Endothelial cell (in vitro differentiated cells): ENCODE results near the gene TMEM234. TPM values are rescaled to one million over a fixed set of nuclear protein-coding genes. Genes with fewer than 3 reads are reported as not detected.
"Not testable (repeated sequence)": the region's sequence is repeated elsewhere in the genome, so short reads cannot be mapped to it uniquely, and the experiment has no call there.

Experiments
- DNase-seq: peaks from one replicate; pipeline ENCODE4 v3.0.0; 2021; ENCODE audit warnings: low spot score
- H3K27ac Mint-ChIP-seq: one replicate; pipeline ENCODE4 v1.8.0; 2021; ENCODE audit warnings: mixed read lengths, inconsistent platforms; ENCODE audit not compliant: unreplicated experiment
- H3K27me3 Mint-ChIP-seq: one replicate; pipeline ENCODE4 v1.8.0; 2021; ENCODE audit warnings: mild to moderate bottlenecking, moderate library complexity, mixed read lengths, inconsistent platforms; ENCODE audit not compliant: unreplicated experiment
- H3K36me3 Mint-ChIP-seq: one replicate; pipeline ENCODE4 v1.8.0; 2021; ENCODE audit warnings: mild to moderate bottlenecking, low read depth, mixed read lengths, inconsistent platforms; ENCODE audit not compliant: unreplicated experiment
- H3K4me1 Mint-ChIP-seq: one replicate; pipeline ENCODE4 v1.8.0; 2021; ENCODE audit warnings: mild to moderate bottlenecking, mixed read lengths, inconsistent platforms; ENCODE audit not compliant: unreplicated experiment
- H3K4me3 Mint-ChIP-seq: one replicate; pipeline ENCODE4 v1.8.0; 2021; ENCODE audit warnings: mild to moderate bottlenecking, mixed read lengths, inconsistent platforms; ENCODE audit not compliant: unreplicated experiment
- H3K9me3 Mint-ChIP-seq: one replicate; pipeline ENCODE4 v1.8.0; 2021; ENCODE audit warnings: mixed read lengths, inconsistent platforms; ENCODE audit not compliant: unreplicated experiment
- CTCF ChIP-seq: fragments of 200-600 bp; sonication (generic); IDR thresholded peaks from one replicate; pipeline ENCODE4 v1.5.0; 2021; ENCODE audit warnings: antibody characterized with exemption; ENCODE audit not compliant: unreplicated experiment
- total RNA-seq: library from RNA; stranded (reverse); fragmentation: NEBNext Ultra II Directional; extraction: Animal tissue kit (Norgen Biotek cat#: 25700); gene quantifications from one replicate; pipeline ENCODE4 v1.2.1, GENCODE V29; 2021; ENCODE audit not compliant: unreplicated experiment

The TMEM234 gene
- total RNA-seq, 1 donor from 2014 or later = 23.2 TPM

GRCh38 chr1:32263744-32264143 is 41.6 kb upstream of the TMEM234 start:
- H3K27me3 Mint-ChIP-seq = peaks cover 4% of the 10 kb centered on the region
- TF ChIP-seq CTCF = no peak
- no peaks in the 10 kb centered on the region for H3K36me3 Mint-ChIP-seq
- H3K27ac Mint-ChIP-seq = no peak overlapping the region
- no peak for DNase-seq
- H3K4me3 Mint-ChIP-seq = no peak overlapping the region
- H3K4me1 Mint-ChIP-seq = peaks cover 14% of the 10 kb centered on the region
- no peaks in the 10 kb centered on the region for H3K9me3 Mint-ChIP-seq

- not testable (repeated sequence) for H3K27me3 Mint-ChIP-seq, H3K27ac Mint-ChIP-seq, DNase-seq, H3K4me3 Mint-ChIP-seq, H3K9me3 Mint-ChIP-seq, H3K36me3 Mint-ChIP-seq
- peaks cover 14% of the 10 kb centered on the region for H3K4me1 Mint-ChIP-seq
These were observed 41.1 kb upstream of the TMEM234 start for GRCh38 chr1:32263236-32263593.

- Mint-ChIP-seq H3K27ac (no peak overlapping the region), H3K4me3 (no peak overlapping the region), H3K9me3 (no peaks in the 10 kb centered on the region), H3K36me3 (no peaks in the 10 kb centered on the region), H3K4me1 (peaks cover 11% of the 10 kb centered on the region), H3K27me3 (peaks cover 6% of the 10 kb centered on the region)
- no peak for TF ChIP-seq CTCF
- DNase-seq = no peak
These were observed 35.0 kb upstream of the TMEM234 start for GRCh38 chr1:32257227-32257508.

GRCh38 chr1:32256473-32257226 is 34.5 kb upstream of the TMEM234 start:
- H3K36me3 Mint-ChIP-seq = peaks cover 5% of the 10 kb centered on the region
- peaks cover 16% of the 10 kb centered on the region for H3K4me1 Mint-ChIP-seq
- H3K9me3 Mint-ChIP-seq = no peaks in the 10 kb centered on the region
- H3K4me3 Mint-ChIP-seq = no peak overlapping the region
- no peak for DNase-seq
- H3K27me3 Mint-ChIP-seq = peaks cover 6% of the 10 kb centered on the region
- TF ChIP-seq CTCF = no peak
- no peak overlapping the region for H3K27ac Mint-ChIP-seq

DNA sequence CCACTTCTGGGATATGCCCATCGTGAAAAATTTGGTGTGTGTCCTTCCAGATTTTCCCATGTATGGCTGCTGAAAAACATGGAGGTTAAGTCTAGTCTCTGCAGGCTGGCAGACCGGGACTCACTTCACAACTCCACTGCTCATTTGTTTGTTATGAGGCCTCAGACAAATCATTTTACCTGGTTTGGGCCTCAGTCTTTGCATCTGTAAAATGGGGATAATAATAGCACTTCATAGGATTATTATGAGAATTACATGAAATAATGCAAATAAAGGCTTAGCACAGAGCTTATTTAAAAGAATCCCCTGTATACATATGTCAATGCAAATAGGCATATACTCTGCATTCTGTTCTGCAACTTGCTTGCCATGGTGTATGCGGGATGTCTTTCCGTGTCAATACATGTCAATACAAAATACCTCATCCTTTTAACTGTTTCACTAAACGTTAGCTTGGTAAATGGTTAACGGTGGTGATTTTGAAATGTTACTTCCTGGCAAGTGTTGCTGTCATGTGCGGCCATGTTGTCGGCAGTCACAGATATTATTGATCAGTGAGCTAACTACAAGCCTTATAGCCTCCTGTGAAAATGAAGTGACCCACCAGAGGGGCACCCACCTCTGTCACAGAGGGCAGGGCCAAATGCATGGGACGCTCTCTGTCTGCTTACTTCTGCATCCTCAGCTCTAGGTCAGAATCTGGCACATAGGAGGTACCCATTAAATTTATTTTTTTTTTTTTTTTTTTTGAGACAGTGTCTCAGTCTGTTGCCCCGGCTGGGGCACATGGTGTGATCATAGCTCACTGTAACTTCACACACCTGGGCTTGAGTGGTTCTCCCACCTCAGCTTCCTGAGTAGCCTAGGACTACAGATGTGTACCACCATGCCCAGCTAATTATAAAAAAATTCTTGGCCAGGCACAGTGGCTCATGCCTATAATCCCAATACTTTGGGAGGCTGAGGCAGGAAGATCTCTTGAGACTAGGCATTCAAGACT is 33.2 kb upstream of the TMEM234 start:
- Mint-ChIP-seq H3K27me3 (peaks cover 4% of the 10 kb centered on the region), H3K4me1 (peaks cover 29% of the 10 kb centered on the region), H3K4me3 (no peak overlapping the region), H3K36me3 (peaks cover 5% of the 10 kb centered on the region), H3K27ac (no peak overlapping the region), H3K9me3 (no peaks in the 10 kb centered on the region)
- DNase-seq = no peak
- TF ChIP-seq CTCF = no peak
